Stimulated activated CD4-positive, alpha-beta T cell treated with anti-CD3 and anti-CD28 coated beads, Interleukin-2, amount 100 ng/mL, for 48 hours (primary cell): ENCODE measurements around the gene SLC6A8.
A peak's percentile ranks its signal among the peaks of the same experiment; 100 is the strongest.

ENCODE experiments used
- DNase-seq, 2 donors: peaks; one replicate each; pipeline ENCODE4 v3.0.0-alpha.2; 2020

Gene SLC6A8

GRCh38 chrX:153648358-153649177 is 39.2 kb upstream of the SLC6A8 start:
- DNase-seq, result no peak

DNA sequence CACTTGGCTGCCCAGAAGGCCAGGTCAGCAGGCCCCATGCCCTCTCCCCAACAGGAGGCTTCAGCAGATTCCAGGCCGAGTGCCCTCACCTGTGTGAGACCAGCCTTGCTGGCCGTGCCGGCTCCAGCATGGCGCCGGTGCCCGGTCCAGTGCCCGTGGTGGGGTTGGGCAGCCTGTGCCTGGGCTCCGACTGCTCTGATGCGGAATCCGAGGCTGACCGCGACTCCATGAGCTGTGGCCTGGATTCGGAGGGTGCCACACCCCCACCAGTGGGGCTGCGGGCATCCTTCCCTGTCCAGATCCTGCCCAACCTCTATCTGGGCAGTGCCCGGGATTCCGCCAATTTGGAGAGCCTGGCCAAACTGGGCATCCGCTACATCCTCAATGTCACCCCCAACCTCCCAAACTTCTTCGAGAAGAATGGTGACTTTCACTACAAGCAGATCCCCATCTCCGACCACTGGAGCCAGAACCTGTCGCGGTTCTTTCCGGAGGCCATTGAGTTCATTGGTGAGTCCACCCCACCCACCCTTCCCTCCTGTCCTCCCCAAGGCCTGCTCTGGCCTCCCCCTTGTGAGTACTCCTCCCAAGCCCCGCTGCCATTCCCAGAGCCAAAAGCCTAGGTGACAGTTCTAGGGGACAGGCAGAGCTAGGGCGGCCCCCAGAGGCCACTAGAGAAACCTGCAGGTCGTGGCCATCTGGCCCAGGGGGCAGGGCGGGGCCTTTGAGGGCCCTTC is 38.4 kb upstream of the SLC6A8 start:
- peak in 1 of 2 donors; percentile 30 for DNase-seq

DNA sequence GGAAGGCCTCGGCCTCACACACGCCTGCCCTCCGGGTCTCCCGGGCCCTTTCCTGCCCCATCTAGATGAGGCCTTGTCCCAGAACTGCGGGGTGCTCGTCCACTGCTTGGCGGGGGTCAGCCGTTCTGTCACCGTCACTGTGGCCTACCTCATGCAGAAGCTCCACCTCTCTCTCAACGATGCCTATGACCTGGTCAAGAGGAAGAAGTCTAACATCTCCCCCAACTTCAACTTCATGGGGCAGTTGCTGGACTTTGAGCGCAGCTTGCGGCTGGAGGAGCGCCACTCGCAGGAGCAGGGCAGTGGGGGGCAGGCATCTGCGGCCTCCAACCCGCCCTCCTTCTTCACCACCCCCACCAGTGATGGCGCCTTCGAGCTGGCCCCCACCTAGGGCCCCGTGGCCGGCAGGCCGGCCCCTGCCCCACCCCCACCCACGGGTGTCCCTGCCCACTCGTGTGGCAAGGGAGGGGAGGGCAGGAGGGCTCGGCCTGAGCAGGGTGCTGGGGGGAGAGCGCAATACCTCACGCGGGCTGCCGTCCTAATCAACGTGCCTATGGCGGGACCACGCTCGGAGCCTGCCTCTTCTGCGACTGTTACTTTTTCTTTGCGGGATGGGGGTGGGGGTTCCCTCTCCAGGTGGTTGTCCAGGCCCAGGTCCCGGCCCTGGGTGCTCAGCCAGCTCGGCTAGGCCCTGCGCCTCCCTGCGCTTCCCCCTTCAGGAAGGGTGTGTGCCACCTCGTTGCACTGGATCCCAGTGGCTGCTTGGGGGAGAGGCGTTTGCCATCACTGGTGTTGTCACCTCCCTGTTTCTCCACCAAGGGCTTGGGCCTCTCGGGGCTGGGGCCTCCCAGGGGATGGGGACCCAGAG is 37.6 kb upstream of the SLC6A8 start:
- DNase-seq, result no peak

GRCh38 chrX:153650959-153651358 is 36.8 kb upstream of the SLC6A8 start:
- no peak for DNase-seq

DNA sequence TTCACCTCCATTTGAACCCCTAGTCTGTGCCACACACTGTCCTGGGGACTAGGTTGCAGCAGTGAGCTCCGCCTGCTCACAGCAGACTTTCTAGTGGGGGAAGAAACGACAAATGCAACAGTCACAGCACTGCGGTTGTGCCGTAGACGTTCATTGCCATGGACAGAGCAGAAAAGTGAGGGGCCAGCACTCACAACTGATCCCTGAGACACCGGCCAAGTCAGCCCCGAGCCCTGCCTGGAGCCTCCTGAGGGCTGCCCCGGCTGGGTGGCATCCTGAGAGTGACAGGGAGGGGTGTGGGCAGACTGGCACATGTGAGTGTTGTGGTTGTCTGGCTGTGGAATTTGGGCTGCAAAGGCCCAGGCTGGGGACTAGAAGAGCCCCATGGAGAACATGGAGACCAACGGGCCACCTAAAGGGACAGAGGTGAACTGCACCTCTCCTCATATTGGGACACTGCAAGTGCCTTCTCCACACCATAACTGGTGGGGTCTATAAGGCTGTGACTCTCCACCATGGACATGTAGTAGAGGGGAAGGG is 36.1 kb upstream of the SLC6A8 start:
- no peak for DNase-seq

GRCh38 chrX:153653556-153653955 is 34.2 kb upstream of the SLC6A8 start:
- no peak for DNase-seq

DNA sequence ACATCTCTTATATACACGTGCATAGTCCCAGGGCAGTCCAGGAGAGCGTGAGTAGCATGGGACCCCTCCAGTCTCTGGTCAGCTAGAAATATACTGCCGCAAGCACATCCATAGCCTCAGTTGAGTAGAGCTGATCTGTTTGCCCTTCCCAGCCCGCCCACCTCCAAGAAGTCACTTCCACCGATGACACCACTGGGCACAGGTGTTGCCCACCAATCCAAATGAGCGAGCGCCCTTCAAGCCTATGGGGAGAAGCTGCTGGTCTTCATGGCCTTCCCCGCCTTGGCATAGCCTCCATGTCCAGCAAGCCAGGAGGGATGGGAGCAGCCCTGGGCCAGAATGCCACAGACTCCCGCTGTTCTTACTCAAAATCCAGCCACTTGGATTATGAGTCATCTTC is 30.6 kb upstream of the SLC6A8 start:
- DNase-seq, result no peak

DNA sequence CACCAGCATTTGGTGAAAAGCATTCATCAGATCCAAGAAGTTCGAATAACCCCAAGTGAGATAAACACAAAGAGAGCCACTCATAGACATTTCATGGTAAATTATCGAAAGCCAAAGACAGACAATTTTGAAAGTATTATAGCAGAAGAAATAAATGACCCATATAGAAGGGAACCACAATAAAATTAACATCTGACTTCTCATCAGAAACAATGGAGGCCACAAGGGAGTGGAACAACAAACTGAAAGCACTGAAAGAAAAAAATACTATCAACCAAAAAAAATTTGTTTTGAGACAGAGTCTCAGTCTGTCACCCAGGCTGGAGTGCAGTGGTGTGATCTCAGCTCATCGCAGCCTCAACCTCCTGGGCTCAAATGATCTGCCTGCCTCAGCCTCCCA is 28.5 kb upstream of the SLC6A8 start:
- DNase-seq, result no peak

DNA sequence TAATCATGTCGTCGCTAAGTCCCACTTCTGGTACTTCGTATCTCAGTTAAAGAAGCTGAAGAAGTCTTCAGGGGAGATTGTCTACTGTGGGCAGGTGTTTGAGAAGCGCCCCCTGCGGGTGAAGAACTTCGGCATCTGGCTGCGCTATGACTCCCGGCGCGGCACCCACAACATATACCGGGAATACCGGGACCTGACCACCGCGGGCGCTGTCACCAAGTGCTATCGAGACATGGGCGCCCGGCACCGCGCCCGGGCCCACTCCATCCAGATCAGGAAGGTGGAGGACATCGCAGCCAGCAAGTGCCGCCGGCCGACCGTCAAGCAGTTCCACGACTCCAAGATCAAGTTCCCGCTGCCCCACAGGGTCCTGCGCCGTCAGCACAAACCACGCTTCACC is 25.5 kb upstream of the SLC6A8 start:
- DNase-seq, result peak; percentile 47

DNA sequence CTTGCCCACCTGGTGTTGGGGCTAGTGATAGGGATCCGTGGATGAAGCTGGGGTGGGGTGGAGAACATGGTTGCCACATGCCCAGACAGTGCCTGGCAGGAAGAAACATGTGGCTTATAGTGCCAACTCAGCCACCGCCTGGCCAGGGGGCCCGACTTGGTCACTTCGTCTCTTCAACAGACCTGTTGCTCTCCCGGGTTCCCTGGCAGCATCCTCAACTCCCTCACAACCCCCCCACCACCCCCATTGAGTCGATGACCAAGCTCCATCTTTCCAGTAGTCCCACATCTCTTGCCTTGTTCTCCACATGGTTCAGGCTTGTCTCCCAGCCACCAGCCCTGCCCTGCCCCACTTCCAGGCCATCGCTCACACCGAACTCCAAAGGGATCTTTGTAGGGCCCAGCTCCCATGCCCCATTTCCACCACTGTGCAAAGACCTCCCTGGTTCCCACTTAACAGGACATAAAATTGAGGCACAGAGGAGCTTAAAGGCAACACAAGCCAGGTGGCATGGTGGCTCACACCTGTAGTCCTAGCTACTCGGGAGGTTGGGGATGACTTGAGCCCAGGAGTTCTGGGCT is 21.9 kb upstream of the SLC6A8 start:
- DNase-seq, result no peak

DNA sequence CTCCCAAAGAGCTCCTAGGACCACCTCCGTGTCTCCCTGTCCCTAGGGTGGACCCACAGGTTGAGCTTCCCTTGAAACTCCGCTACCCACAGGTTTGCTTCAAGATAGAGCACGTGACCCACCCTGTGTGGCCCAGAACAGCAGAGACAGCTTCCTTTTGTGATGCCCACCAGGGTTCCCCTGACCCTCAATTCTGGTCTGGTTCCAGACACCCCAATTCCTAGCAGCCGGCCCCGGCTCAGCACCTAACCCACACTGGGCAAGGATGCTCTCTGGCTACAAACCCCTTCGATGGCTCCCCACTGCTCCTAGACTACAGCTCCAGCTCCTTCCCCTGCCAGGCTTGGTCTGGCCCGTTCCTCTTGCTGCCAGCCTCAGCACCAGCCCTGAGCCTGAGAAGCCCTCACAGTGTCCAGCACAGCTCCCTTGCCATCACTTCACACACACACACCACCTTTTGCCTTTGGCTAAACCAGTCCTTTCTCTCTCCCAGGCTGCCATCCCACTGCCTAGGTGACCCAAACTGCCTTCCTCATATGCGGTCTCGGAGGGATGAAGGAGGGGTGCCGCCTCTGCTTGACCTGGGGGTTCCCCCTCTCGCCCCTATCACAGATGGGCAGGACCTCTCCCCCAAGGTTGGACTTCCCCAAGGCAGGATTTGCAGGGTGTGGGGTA is 20.3 kb upstream of the SLC6A8 start:
- no peak for DNase-seq

- DNase-seq, result peak; percentile 75 to 83
Measured at GRCh38 chrX:153667956-153668396, 19.8 kb upstream of the SLC6A8 start.

GRCh38 chrX:153668423-153669173 is 19.1 kb upstream of the SLC6A8 start:
- no peak for DNase-seq

GRCh38 chrX:153669174-153669890 is 18.4 kb upstream of the SLC6A8 start:
- peak; percentile 35 to 59 for DNase-seq

GRCh38 chrX:153669901-153670731 is 17.6 kb upstream of the SLC6A8 start:
- no peak for DNase-seq

- no peak for DNase-seq
Measured at GRCh38 chrX:153670748-153671588, 16.8 kb upstream of the SLC6A8 start.

- DNase-seq, result no peak
Measured at GRCh38 chrX:153671589-153672530, 15.9 kb upstream of the SLC6A8 start.
